HL-60 (cell line): ENCODE measurements around the gene ABCA7.

Experiments
- GABPA ChIP-seq: IDR thresholded peaks from 2 replicates; pipeline ENCODE4 v1.6.1; 2012; ENCODE audit warnings: low read depth
- POLR2AphosphoS5 ChIP-seq: IDR thresholded peaks from 2 replicates; pipeline ENCODE4 v1.6.1; 2012; ENCODE audit warnings: low read depth
- SPI1 ChIP-seq: IDR thresholded peaks from 2 replicates; pipeline ENCODE4 v1.6.1; 2012; ENCODE audit warnings: low read depth, mild to moderate bottlenecking, borderline replicate concordance
- TF ChIP-seq, protein P1 (sequence below): IDR thresholded peaks from one replicate; pipeline ENCODE4 v1.5.1; 2011; ENCODE audit warnings: low read length, control low read depth, inconsistent platforms; ENCODE audit not compliant: insufficient read depth
- TF ChIP-seq, protein P2 (sequence below): IDR thresholded peaks from 2 replicates; pipeline ENCODE4 v1.6.1; 2012; ENCODE audit warnings: low read depth; ENCODE audit not compliant: insufficient replicate concordance

- TF ChIP-seq, protein P1, sequence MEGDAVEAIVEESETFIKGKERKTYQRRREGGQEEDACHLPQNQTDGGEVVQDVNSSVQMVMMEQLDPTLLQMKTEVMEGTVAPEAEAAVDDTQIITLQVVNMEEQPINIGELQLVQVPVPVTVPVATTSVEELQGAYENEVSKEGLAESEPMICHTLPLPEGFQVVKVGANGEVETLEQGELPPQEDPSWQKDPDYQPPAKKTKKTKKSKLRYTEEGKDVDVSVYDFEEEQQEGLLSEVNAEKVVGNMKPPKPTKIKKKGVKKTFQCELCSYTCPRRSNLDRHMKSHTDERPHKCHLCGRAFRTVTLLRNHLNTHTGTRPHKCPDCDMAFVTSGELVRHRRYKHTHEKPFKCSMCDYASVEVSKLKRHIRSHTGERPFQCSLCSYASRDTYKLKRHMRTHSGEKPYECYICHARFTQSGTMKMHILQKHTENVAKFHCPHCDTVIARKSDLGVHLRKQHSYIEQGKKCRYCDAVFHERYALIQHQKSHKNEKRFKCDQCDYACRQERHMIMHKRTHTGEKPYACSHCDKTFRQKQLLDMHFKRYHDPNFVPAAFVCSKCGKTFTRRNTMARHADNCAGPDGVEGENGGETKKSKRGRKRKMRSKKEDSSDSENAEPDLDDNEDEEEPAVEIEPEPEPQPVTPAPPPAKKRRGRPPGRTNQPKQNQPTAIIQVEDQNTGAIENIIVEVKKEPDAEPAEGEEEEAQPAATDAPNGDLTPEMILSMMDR = peak; percentile 22
- TF ChIP-seq GABPA (no peak), POLR2AphosphoS5 (no peak), SPI1 (no peak)
- TF ChIP-seq, protein P2, sequence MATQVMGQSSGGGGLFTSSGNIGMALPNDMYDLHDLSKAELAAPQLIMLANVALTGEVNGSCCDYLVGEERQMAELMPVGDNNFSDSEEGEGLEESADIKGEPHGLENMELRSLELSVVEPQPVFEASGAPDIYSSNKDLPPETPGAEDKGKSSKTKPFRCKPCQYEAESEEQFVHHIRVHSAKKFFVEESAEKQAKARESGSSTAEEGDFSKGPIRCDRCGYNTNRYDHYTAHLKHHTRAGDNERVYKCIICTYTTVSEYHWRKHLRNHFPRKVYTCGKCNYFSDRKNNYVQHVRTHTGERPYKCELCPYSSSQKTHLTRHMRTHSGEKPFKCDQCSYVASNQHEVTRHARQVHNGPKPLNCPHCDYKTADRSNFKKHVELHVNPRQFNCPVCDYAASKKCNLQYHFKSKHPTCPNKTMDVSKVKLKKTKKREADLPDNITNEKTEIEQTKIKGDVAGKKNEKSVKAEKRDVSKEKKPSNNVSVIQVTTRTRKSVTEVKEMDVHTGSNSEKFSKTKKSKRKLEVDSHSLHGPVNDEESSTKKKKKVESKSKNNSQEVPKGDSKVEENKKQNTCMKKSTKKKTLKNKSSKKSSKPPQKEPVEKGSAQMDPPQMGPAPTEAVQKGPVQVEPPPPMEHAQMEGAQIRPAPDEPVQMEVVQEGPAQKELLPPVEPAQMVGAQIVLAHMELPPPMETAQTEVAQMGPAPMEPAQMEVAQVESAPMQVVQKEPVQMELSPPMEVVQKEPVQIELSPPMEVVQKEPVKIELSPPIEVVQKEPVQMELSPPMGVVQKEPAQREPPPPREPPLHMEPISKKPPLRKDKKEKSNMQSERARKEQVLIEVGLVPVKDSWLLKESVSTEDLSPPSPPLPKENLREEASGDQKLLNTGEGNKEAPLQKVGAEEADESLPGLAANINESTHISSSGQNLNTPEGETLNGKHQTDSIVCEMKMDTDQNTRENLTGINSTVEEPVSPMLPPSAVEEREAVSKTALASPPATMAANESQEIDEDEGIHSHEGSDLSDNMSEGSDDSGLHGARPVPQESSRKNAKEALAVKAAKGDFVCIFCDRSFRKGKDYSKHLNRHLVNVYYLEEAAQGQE = no peak
Observed at GRCh38 chr19:1000095-1000494, 39.8 kb upstream of the ABCA7 start, which contains the start of gene GRIN3B.
